Measurements from ENCODE around the gene SAMD4B. TPM values are rescaled to one million over a fixed set of nuclear protein-coding genes. Genes with fewer than 3 reads are reported as not detected.

The SAMD4B gene
- total RNA-seq, 2 experiments from 2014 or later, result 59.4 to 60.0 TPM

DNA sequence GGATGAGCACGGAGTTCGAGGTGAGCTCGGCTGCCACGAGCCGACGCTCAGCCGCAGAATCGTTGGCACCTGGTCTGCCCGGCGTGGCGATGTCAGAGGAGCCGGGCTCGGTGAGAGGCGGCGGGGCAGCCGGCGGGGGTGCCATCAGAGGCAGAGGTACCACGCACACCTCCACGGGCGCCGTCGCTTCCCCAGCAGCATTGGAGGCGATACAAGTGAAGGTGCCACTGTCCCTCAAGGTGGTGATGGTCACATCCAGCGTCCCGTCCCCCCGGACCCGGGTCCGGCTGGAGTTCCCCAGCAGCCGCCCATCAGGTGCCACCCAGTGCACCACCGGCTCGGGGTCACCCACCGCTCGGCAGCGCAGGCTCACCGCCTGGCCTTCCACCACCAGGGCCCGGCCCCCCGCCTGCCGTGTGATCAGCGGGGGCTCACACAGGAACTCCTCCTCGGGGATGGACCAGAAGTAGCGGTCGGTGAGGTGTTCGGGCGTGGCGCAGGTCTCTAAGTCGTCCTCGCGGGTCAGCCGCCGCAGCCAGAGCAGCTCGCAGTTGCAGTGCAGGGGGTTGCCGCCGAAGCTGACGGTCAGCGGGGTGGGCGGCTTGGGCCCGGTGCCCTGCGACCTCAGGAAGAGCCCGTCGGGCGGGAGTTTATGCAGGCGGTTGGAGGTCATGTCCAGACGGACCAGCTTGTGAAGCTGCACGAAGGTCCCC is 28.0 kb upstream of the SAMD4B start:
- Histone ChIP-seq H3K4me1 (ENCODE audit: insufficient read depth, low read length, poor library complexity, severe bottlenecking) (no peaks in the 10 kb centered on the region), H3K9me2 (ENCODE audit: insufficient read depth, low read length) (no peaks in the 10 kb centered on the region), H3K9me3 (ENCODE audit: low read length) (no peaks in the 10 kb centered on the region), H4K20me1 (ENCODE audit: insufficient read depth, low read length) (no peaks in the 10 kb centered on the region), H3K4me3 (ENCODE audit: low read depth, low read length, poor library complexity, severe bottlenecking) (no peak overlapping the region), H2AFZ (ENCODE audit: low read length) (no peak overlapping the region), H3K36me3 (ENCODE audit: insufficient read depth, low read length) (no peaks in the 10 kb centered on the region), H3K27ac (ENCODE audit: low read depth, low read length, poor library complexity, severe bottlenecking) (no peak overlapping the region), H3K79me2 (ENCODE audit: insufficient read depth, low read depth, low read length) (no peaks in the 10 kb centered on the region), H3K4me2 (ENCODE audit: low read length) (no peak overlapping the region)
- TF ChIP-seq, protein P1, sequence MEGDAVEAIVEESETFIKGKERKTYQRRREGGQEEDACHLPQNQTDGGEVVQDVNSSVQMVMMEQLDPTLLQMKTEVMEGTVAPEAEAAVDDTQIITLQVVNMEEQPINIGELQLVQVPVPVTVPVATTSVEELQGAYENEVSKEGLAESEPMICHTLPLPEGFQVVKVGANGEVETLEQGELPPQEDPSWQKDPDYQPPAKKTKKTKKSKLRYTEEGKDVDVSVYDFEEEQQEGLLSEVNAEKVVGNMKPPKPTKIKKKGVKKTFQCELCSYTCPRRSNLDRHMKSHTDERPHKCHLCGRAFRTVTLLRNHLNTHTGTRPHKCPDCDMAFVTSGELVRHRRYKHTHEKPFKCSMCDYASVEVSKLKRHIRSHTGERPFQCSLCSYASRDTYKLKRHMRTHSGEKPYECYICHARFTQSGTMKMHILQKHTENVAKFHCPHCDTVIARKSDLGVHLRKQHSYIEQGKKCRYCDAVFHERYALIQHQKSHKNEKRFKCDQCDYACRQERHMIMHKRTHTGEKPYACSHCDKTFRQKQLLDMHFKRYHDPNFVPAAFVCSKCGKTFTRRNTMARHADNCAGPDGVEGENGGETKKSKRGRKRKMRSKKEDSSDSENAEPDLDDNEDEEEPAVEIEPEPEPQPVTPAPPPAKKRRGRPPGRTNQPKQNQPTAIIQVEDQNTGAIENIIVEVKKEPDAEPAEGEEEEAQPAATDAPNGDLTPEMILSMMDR (conservative IDR thresholded peaks at IDR 0.05; ENCODE audit: low read length), result no peak
- TF ChIP-seq EZH2phosphoT487 (IDR thresholded peaks at IDR 0.05; ENCODE audit: borderline replicate concordance, low read depth, low read length), result no peak
- intact Hi-C loops (cut with micrococcal nuclease; ENCODE audit: unreplicated experiment), result no loop called here
- BruUV-seq (replicated peaks), result no TSS peak
- CTCF ChIA-PET (ENCODE audit: unreplicated experiment), result no interaction called here
- DNase-seq (ENCODE audit: low spot score), result no peak
- POLR2A ChIA-PET, result no interaction called here

DNA sequence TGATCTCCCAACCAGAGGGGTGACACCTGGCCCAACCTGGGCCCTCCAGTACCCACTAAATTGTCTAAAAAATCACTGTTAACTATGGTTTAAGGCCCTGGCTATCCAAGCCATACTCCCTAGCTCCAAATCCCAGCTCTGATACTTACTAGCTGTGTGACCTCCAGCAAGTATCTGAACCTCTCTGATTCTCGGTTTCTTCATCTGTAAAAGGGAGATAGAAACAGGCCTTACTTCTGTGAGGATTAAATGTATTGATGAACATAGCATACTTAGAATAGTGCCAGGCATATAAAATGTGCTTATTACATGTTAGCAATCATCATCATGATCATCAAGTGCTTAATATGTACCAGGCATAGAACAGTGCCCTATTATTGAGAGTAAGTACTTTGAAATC is 26.3 kb upstream of the SAMD4B start:
- CTCF ChIA-PET (ENCODE audit: unreplicated experiment), result no interaction called here
- intact Hi-C loops (cut with micrococcal nuclease; ENCODE audit: unreplicated experiment), result no loop called here
- Histone ChIP-seq H3K79me2 (ENCODE audit: insufficient read depth, low read depth, low read length) (no peaks in the 10 kb centered on the region), H2AFZ (ENCODE audit: low read length) (no peak overlapping the region), H4K20me1 (ENCODE audit: insufficient read depth, low read length) (no peaks in the 10 kb centered on the region), H3K9me3 (ENCODE audit: low read length) (no peaks in the 10 kb centered on the region), H3K36me3 (ENCODE audit: insufficient read depth, low read length) (no peaks in the 10 kb centered on the region), H3K4me2 (ENCODE audit: low read length) (no peak overlapping the region), H3K27ac (ENCODE audit: low read depth, low read length, poor library complexity, severe bottlenecking) (no peak overlapping the region), H3K9me2 (ENCODE audit: insufficient read depth, low read length) (no peaks in the 10 kb centered on the region), H3K4me1 (ENCODE audit: insufficient read depth, low read length, poor library complexity, severe bottlenecking) (no peaks in the 10 kb centered on the region), H3K4me3 (ENCODE audit: low read depth, low read length, poor library complexity, severe bottlenecking) (no peak overlapping the region)
- TF ChIP-seq, protein P1 (conservative IDR thresholded peaks at IDR 0.05; ENCODE audit: low read length), result no peak
- TF ChIP-seq EZH2phosphoT487 (IDR thresholded peaks at IDR 0.05; ENCODE audit: borderline replicate concordance, low read depth, low read length), result no peak
- DNase-seq (ENCODE audit: low spot score), result no peak
- no TSS peak for BruUV-seq (replicated peaks)
- POLR2A ChIA-PET, result interaction anchor here (1.2 kb wide), 1 partner anchor 10 kb away, joined by 3 read pairs; no protein-coding TSS in a partner anchor

DNA sequence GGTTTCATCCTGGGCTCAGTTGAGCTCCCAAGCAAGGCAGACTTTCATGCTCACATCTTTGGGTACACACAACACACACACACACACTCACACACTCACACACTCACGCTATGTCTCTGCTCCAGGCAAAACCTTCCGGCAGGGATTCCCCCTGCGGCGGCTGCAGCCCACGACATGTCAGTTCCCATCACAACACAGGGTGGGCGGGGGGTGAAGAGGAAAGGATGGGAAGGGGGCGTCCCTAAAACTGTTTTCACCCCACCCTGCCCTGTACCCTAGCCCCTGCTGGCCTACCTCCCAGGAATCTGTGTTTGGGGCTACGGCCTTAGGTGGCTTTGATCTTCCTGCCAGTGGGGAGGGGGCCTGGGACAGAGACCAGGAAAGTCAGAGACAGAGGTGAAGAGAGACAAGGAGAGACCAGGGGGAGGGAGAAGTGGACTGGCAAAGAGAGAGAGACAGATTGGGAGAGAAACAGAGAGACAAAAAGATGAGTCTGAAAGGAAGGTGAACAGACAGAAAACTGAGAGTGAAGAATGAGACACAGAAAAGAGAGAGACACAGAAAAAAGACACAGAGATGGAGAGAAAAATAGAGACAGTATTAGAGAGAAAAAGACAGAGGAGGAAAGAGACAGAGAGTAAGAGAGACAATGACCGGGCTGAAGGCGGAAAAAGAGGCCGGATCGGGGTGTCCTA is 25.4 kb upstream of the SAMD4B start:
- BruUV-seq (replicated peaks), result no TSS peak
- no peak overlapping the region for H2AFZ ChIP-seq (ENCODE audit: low read length)
- no peaks in the 10 kb centered on the region for H3K79me2 ChIP-seq (ENCODE audit: insufficient read depth, low read depth, low read length)
- no peaks in the 10 kb centered on the region for H4K20me1 ChIP-seq (ENCODE audit: insufficient read depth, low read length)
- POLR2A ChIA-PET, result no interaction called here
- no peaks in the 10 kb centered on the region for H3K4me1 ChIP-seq (ENCODE audit: insufficient read depth, low read length, poor library complexity, severe bottlenecking)
- DNase-seq (ENCODE audit: low spot score), result no peak
- H3K4me2 ChIP-seq (ENCODE audit: low read length), result no peak overlapping the region
- intact Hi-C loops (cut with micrococcal nuclease; ENCODE audit: unreplicated experiment), result no loop called here
- no peak overlapping the region for H3K4me3 ChIP-seq (ENCODE audit: low read depth, low read length, poor library complexity, severe bottlenecking)
- H3K9me2 ChIP-seq (ENCODE audit: insufficient read depth, low read length), result no peaks in the 10 kb centered on the region
- H3K36me3 ChIP-seq (ENCODE audit: insufficient read depth, low read length), result no peaks in the 10 kb centered on the region
- H3K9me3 ChIP-seq (ENCODE audit: low read length), result no peaks in the 10 kb centered on the region
- TF ChIP-seq, protein P1 (conservative IDR thresholded peaks at IDR 0.05; ENCODE audit: low read length), result no peak
- no peak for TF ChIP-seq EZH2phosphoT487 (IDR thresholded peaks at IDR 0.05; ENCODE audit: borderline replicate concordance, low read depth, low read length)
- CTCF ChIA-PET (ENCODE audit: unreplicated experiment), result no interaction called here
- no peak overlapping the region for H3K27ac ChIP-seq (ENCODE audit: low read depth, low read length, poor library complexity, severe bottlenecking)
